GM18517 (cell line): ENCODE results near the gene HILPDA.
A peak's percentile ranks its signal among the peaks of the same experiment; 100 is the strongest.

Source experiments
- ATAC-seq: cut with Tn5 transposase; IDR thresholded peaks from one replicate; pipeline ENCODE4 v1.9.1; 2021; ENCODE audit warnings: mild to moderate bottlenecking, moderate library complexity; ENCODE audit not compliant: unreplicated experiment

HILPDA gene

DNA sequence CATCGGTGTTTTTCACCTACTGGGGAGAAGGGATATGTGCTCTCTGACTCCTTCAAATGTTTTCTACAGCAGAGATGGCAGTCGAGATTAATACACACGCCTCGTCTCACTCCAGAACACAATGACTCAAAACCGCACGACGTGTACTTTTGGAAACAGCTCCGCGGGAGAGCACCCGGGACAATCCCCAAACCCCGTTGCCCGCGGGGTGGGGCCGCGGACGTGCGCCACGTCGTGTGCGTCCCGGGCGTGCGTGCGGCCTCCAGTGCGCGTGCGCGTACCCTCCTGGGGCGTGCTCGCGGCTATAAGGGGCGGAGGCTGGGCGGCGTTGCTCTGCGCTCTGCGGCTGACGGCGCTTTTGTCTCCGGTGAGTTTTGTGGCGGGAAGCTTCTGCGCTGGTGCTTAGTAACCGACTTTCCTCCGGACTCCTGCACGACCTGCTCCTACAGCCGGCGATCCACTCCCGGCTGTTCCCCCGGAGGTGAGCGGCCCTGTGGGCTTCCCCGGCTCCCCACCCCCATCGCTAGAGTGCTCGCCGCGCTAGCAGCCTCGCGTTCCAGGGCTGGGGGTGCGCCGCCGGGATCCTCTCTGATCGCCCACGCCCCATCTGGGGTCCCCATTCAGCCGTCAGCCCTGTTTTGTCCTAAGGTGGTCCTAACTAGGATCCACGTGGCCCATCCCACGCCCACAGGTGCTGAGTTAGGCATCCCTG, at the start of gene HILPDA:
HILPDA (plus strand) TSS at position 336 of the 712 bp plus-strand sequence. CDS start 1,391 bp downstream, outside the sequence.
- peak; percentile 75 for ATAC-seq

DNA sequence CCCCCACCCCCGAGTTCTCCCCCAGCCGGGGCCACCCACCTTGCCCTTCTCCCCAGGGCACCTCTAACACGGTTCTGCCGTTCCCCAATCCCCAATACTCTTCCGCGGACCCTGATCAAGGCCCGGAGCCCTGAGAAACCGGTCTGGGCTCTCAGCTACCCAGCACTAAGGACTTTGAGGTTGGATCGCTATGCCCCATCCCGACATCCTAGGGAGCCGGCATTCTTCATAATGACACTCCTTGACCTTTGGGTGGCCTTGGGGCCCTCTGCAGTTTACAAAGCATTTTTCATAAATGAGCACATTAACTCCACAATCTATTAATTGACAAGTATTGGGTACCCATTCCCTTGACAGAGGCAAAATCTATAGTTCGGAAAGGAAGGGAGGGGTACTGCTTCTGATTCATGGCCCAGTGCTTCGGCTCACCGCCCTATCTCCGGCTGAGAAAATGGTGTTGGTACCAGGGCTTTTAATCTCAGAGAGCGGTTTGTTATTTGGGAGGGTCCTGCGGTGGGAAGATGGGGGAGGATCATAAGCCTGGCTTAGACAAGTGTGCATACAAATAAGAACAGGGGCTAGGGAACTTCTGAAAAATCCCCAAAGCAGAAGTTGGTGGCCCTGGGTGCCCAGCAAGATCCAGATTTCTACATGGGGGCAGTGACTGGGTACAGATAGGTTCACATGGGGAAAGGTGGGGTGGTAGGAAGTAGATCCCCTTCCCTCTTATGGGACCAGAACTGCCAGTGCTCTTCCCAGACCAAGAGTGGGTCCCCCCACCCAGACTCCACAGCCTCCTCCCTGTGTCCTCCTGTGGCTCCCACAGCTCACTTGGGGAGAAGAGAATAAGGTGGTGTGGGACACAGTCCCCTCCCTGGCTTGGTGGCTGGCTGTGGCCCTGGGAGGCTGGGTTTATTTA, 49.1 kb upstream of the HILPDA start:
- ATAC-seq = no peak

DNA sequence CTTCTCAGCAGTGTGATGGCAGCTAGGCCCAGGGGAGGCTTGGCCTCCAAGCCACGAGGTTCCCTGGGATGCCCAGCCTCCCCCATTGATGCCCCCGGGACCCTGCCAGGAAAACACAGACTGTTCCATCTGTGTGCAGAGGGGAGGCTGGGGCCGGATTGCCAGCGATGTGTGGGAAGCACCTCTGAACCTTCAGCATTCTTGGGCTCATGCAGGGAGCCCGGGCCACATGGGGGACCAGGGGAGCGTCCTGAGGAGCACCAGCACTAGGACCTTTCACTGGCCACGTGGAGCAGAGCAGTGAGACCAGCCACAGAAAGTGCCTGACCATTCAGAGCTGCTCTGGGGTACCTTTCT, 48.5 kb upstream of the HILPDA start:
- ATAC-seq = no peak

DNA sequence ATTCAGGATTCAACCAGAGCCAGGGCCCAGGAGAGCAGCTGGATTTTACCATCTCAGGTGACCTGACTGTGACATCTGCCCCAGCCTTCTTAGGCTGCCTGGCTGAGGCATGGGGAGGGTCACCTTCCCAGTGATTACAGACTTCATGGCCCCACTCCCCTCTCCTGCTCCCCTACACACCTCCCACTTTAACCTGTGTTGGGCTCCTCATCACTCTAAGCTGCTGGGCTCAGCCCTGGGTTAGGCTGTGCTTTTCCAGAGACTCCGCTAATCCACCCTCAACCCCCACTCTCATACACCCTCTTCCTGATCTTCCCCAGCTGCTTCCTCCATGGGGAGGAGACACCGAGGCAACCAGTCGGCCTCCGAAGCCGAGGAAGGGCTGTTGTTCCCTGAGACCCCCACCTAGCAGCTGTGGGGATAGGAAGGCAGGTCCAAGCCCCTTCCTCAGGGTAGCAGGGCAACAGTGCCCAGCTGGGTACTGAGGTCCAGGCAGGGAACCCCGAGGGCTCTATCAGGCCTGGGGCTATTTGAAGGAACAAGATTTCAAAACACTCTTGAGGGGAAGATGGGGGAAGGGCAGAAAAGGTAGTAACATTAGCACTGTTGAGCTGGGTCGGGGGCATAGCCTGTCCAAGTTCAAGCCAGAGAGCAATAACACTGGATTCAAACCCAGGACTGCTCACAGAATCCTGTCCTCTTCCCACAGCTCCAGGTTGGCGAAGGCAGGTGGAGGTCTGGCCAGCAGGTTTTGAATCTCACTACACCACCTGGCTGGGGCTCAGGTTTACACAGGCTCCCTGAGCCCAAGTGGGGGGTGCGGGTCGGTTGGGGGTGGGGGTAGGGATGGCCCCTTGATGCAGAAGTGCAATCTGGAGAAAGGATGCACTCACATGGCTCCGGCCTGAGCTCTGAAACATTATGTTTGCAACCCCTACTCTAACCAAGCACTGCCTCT, 47.6 kb upstream of the HILPDA start:
- no peak for ATAC-seq

GRCh38 chr7:128408709-128409595, 46.7 kb upstream of the HILPDA start:
- no peak for ATAC-seq

GRCh38 chr7:128409596-128410450, 45.9 kb upstream of the HILPDA start, which contains the start of gene IMPDH1:
Gene IMPDH1 (minus strand): TSS chr7:128409982. CDS start chr7:128409901, 81 bp downstream.
- ATAC-seq = peak; percentile 81

DNA sequence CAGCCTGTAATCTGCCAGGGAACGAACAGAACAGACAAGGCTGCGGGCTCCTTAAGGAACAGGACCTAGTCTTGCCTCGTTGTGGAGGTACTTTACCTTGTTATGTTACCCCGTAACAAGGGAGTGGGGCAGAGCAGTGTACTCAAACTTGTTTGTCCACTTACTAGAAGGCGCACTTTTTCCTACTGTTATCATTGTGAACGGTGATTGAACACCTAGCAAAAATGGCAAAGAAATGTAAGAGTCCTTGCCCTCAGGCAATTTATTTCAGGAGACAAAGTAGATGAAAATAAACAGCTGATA, 45.3 kb upstream of the HILPDA start:
- no peak for ATAC-seq

DNA sequence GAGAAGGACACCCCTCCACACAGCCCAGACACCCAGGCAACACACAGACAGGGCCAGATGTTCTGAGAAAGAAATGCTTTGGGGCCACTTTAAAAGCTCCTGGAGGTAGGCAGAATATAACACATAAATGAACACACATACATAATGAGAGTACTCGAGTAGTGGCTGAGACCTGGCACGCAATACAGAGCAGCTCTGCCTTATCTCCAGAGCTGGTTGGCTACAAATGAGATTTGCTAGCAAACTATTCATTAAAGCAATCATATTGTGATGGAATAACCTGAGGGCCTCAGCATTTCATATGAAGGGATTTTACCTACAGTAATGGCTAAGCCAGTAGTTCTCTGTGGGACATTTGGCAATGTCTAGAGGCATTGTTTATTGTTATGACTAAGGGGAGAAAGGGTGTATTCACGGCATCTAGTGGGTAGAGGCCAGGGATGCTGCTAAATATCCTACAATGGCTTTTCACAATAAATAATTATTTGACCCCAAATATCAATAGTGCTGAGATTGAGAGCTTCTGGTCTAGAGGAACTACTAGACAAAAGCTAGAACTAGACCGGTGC, 40.4 kb upstream of the HILPDA start:
- no peak for ATAC-seq

GRCh38 chr7:128417071-128417470, 38.6 kb upstream of the HILPDA start:
- no peak for ATAC-seq

- ATAC-seq = no peak
These were observed 36.4 kb upstream of the HILPDA start for GRCh38 chr7:128419257-128419656.

DNA sequence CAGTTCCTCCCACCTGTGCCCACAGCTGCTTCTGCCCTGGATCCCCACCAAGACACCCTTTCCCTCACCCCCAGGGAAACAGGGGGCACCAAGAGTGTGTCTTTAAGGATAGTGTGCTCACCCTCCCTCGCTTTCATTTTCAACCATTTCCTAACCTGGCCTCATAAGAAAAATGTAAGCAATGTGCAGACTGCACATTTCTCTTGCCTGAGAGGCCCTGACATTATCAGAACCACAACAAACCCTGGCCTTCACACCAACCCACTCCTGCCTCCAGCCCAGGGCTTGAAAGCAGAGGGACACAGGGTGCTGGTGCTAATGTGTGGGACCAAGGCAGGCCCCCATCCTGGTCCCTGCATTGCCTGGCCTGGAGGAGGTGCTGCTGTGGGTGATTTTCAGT, 34.9 kb upstream of the HILPDA start:
- no peak for ATAC-seq

DNA sequence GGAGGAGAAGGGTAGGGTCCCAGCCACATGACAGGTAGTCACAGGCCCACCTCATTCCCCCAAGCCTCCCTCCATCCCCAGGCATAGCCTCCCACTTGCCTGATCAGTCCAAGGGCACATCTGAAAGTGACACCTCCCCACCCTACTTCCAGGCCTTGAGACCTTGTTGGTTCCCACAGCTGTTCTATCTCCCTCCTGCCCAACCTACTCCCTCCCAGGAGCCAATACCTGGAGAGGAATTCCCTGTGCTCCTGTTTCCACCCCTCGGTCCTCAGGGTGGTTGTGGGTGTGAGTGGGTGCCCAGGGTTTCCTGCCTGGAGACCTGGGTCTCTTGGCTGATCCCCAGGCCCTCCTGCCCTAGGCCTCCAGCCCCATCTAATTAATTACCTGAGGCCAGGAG, 34.3 kb upstream of the HILPDA start:
- no peak for ATAC-seq

GRCh38 chr7:128422037-128422436, 33.6 kb upstream of the HILPDA start:
- no peak for ATAC-seq

DNA sequence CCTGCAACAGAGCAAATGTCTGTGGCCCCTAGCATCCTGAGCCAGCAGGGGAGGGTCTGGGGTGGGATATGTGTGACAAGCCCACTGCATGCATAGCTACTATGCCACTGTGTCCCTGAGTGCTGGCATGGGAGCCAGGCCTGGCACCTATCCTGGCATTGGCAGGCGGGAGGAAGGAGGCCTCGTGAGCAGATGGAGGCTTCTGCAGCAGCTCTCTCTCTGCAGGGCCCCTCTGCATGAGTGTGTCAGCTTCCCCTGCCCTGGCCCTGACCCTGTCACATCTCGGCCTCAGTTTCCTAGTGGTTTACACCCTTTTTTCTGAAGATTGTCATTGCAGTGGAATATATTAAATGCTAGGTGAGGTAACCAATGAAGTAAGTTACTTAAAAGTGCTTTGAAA, 32.8 kb upstream of the HILPDA start:
- no peak for ATAC-seq

- no peak for ATAC-seq
These were observed 30.9 kb upstream of the HILPDA start for GRCh38 chr7:128424686-128425275.

DNA sequence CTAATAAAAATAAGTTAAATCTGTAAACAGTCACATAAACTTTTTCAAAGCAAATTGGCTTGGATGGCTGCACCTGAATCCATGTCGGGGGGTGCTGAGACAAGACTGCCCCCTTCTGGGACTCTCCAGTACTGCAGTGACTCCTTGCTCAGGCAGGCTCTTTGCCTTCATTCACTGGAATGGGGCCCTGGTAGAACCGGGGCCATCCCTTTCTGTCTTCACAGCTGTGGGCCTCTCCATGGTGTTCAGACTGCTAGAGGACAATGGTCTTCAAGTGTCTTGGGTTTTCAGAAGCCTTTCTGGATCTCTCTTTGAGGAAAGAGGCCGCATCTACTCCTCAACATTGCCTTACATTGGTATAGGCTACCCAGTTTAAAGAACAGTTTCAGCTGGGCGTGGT, 29.8 kb upstream of the HILPDA start:
- no peak for ATAC-seq

DNA sequence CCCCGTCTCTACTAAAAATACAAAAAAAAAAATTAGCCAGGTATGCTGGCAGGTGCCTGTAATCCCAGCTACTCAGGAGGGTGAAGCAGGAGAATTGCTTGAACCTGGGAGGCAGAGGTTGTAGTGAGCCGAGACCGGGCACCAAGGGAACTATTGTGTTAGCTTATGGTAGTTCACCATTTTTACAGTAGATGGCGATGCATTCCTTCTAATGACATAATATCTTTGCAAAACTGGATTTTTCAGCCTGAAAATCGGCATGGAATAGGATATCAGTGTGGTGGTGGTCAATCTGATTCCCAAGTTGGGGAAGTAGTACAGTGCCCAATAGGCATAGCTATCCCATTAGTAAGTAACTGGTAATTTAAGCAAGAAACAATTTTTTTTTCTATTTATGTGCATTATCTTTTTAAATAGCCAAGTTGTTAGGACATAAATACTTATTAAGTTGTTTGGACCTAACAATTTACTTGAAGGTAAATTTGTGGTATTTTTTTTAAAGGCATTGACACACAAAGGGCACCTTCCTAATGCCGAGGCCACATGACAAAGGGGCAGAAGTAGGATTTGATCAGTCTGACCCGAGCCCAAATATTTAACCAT, 28.3 kb upstream of the HILPDA start:
- ATAC-seq = no peak

DNA sequence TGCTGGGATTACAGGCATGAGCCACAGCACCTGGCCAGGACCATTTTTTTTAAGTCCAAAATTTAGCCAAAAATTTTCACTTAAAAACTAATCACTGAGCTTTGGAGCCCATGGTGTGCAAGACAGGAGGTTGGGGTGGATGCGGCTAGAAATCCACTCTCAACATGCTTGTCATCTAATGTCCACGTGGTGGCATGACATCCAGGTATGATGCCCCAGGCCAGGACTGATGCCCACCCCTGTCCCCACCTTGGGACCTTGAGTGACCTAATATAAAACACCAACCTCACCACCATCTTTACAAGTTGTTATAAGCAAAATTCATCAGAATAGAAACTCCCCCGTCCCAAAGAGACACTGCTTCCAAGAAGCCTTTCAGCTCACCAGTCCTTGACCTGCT, 25.5 kb upstream of the HILPDA start:
- no peak for ATAC-seq
